MCF 10A (cell line): ENCODE results near the gene SHISA9. TPM values are rescaled to one million over a fixed set of nuclear protein-coding genes. Genes with fewer than 3 reads are reported as not detected.

ENCODE experiments used
- BruUV-seq: library from RNA; stranded (reverse); fragments of 400-500 nt; replicated peaks from 2 replicates; lab custom pipeline; 2021; lab: Mats Ljungman, UMichigan
- CTCF ChIA-PET: fragments of 300-600 bp; sonication (Branson Sonifier 250); formaldehyde crosslinking; extraction: SDS; loops from one replicate; lab custom pipeline; 2021; ENCODE audit warnings: antibody characterized with exemption, inconsistent platforms; lab: Yijun Ruan, JAX
- POLR2A ChIA-PET: fragments of 300-600, 350-650 bp; sonication (Branson Sonifier 250); formaldehyde crosslinking; extraction: SDS; loops from one replicate; lab custom pipeline; 2020; ENCODE audit warnings: antibody characterized with exemption, inconsistent platforms; lab: Yijun Ruan, JAX
- DNase-seq: peaks from one replicate; pipeline ENCODE4 v3.0.0-alpha.2; 2018; ENCODE audit not compliant: unreplicated experiment
- H3K27ac Mint-ChIP-seq: one replicate; pipeline ENCODE4 v1.8.0; 2022; ENCODE audit warnings: mild to moderate bottlenecking, low read depth, mixed read lengths; ENCODE audit not compliant: unreplicated experiment
- H3K27me3 Mint-ChIP-seq: one replicate; pipeline ENCODE4 v1.8.0; 2022; ENCODE audit warnings: mixed read lengths; ENCODE audit not compliant: insufficient read depth, unreplicated experiment
- H3K36me3 Mint-ChIP-seq: one replicate; pipeline ENCODE4 v1.8.0; 2022; ENCODE audit warnings: mild to moderate bottlenecking, moderate library complexity, mixed read lengths; ENCODE audit not compliant: insufficient read depth, unreplicated experiment
- H3K4me1 Mint-ChIP-seq: one replicate; pipeline ENCODE4 v1.8.0; 2022; ENCODE audit warnings: mixed read lengths; ENCODE audit not compliant: insufficient read depth, unreplicated experiment
- H3K4me3 Mint-ChIP-seq: one replicate; pipeline ENCODE4 v1.8.0; 2022; ENCODE audit warnings: mild to moderate bottlenecking, moderate library complexity, mixed read lengths; ENCODE audit not compliant: unreplicated experiment
- H3K9me3 Mint-ChIP-seq: one replicate; pipeline ENCODE4 v1.8.0; 2022; ENCODE audit warnings: mixed read lengths; ENCODE audit not compliant: unreplicated experiment
- CTCF ChIP-seq: fragments of 200-600 bp; IDR thresholded peaks from one replicate; pipeline ENCODE4 v1.8.0; 2022; ENCODE audit warnings: antibody characterized with exemption, mild to moderate bottlenecking; ENCODE audit not compliant: unreplicated experiment
- intact Hi-C: fragments of 100-400 bp; cut with micrococcal nuclease; formaldehyde crosslinking; loops from 2 replicates; pipeline ENCODE4 v1.14.1; 2022
- total RNA-seq: library from RNA; stranded (reverse); gene quantifications from 2 replicates; pipeline ENCODE4 v1.2.3, GENCODE V29; 2022

Gene SHISA9
- total RNA-seq, 1 experiment from 2014 or later, result 8.0 TPM

GRCh38 chr16:12878973-12879372, 22.4 kb upstream of the SHISA9 start:
- H3K27me3 Mint-ChIP-seq, result no peaks in the 10 kb centered on the region
- no peaks in the 10 kb centered on the region for H3K36me3 Mint-ChIP-seq
- no peak overlapping the region for H3K27ac Mint-ChIP-seq
- DNase-seq, result no peak
- intact Hi-C loops, result no loop called here
- peaks cover 3% of the 10 kb centered on the region for H3K4me1 Mint-ChIP-seq
- BruUV-seq, result no TSS peak
- no peak for TF ChIP-seq CTCF
- ChIA-PET POLR2A (no interaction called here), CTCF (interaction anchor here (0.6 kb wide), 1 partner anchor 451 kb away, joined by 3 read pairs; no protein-coding TSS in a partner anchor)
- H3K9me3 Mint-ChIP-seq, result no peaks in the 10 kb centered on the region
- H3K4me3 Mint-ChIP-seq, result no peak overlapping the region

GRCh38 chr16:12879812-12880211, 21.6 kb upstream of the SHISA9 start:
- CTCF ChIA-PET, result interaction anchor here (0.9 kb wide), 1 partner anchor 16 kb away, joined by 4 read pairs; no protein-coding TSS in a partner anchor
- H3K27me3 Mint-ChIP-seq, result no peaks in the 10 kb centered on the region
- no TSS peak for BruUV-seq
- no peaks in the 10 kb centered on the region for H3K36me3 Mint-ChIP-seq
- DNase-seq, result no peak
- intact Hi-C loops, result no loop called here
- H3K9me3 Mint-ChIP-seq, result no peaks in the 10 kb centered on the region
- H3K4me1 Mint-ChIP-seq, result no peaks in the 10 kb centered on the region
- no peak overlapping the region for H3K4me3 Mint-ChIP-seq
- POLR2A ChIA-PET, result no interaction called here
- TF ChIP-seq CTCF, result no peak
- H3K27ac Mint-ChIP-seq, result no peak overlapping the region

- no peak for DNase-seq
- no peak overlapping the region for H3K4me3 Mint-ChIP-seq
- POLR2A ChIA-PET, result no interaction called here
- no peak for TF ChIP-seq CTCF
- no TSS peak for BruUV-seq
- H3K36me3 Mint-ChIP-seq, result no peaks in the 10 kb centered on the region
- intact Hi-C loops, result no loop called here
- no peaks in the 10 kb centered on the region for H3K9me3 Mint-ChIP-seq
- peaks cover 5% of the 10 kb centered on the region for H3K4me1 Mint-ChIP-seq
- no peak overlapping the region for H3K27ac Mint-ChIP-seq
- no peaks in the 10 kb centered on the region for H3K27me3 Mint-ChIP-seq
- CTCF ChIA-PET, result no interaction called here
Observed at GRCh38 chr16:12881182-12881581, 20.2 kb upstream of the SHISA9 start.

GRCh38 chr16:12881740-12882139, 19.7 kb upstream of the SHISA9 start:
- Mint-ChIP-seq H3K9me3 (no peaks in the 10 kb centered on the region), H3K36me3 (no peaks in the 10 kb centered on the region), H3K4me1 (peaks cover 5% of the 10 kb centered on the region), H3K27ac (no peak overlapping the region), H3K27me3 (no peaks in the 10 kb centered on the region), H3K4me3 (no peak overlapping the region)
- intact Hi-C loops, result no loop called here
- no peak for DNase-seq
- ChIA-PET POLR2A (no interaction called here), CTCF (interaction anchor here (1.4 kb wide), 1 partner anchor 15 kb away, joined by 3 read pairs; no protein-coding TSS in a partner anchor)
- TF ChIP-seq CTCF, result no peak
- no TSS peak for BruUV-seq
